Measurements from ENCODE around the gene SPTBN1. TPM values are rescaled to one million over a fixed set of nuclear protein-coding genes. Genes with fewer than 3 reads are reported as not detected.

Gene SPTBN1
- 138 and 154 TPM in 2 replicates for total RNA-seq (2014; rRNA removed; shearing (Covaris generic))

- peak; percentile 90 for DNase-seq (ENCODE audit: low read depth)
Observed at GRCh38 chr2:54455563-54456361, at the start of gene SPTBN1. Gene SPTBN1, plus strand, starts transcription at chr2:54456327. Its CDS starts 70,092 bp downstream, at chr2:54526419.

- no peak for DNase-seq (ENCODE audit: low read depth)
Observed at GRCh38 chr2:54407693-54408092, 48.4 kb upstream of the SPTBN1 start.

- no peak for DNase-seq (ENCODE audit: low read depth)
Observed at GRCh38 chr2:54408288-54408687, 47.8 kb upstream of the SPTBN1 start.

- DNase-seq (ENCODE audit: low read depth) = no peak
Observed at GRCh38 chr2:54409752-54410151, 46.4 kb upstream of the SPTBN1 start.

- peak; percentile 13 for DNase-seq (ENCODE audit: low read depth)
Observed at GRCh38 chr2:54411801-54412354, 44.2 kb upstream of the SPTBN1 start.

GRCh38 chr2:54416166-54416813, 39.8 kb upstream of the SPTBN1 start:
- no peak for DNase-seq (ENCODE audit: low read depth)

GRCh38 chr2:54416938-54417337, 39.2 kb upstream of the SPTBN1 start:
- DNase-seq (ENCODE audit: low read depth) = no peak

- no peak for DNase-seq (ENCODE audit: low read depth)
Observed at GRCh38 chr2:54417577-54417976, 38.5 kb upstream of the SPTBN1 start.

GRCh38 chr2:54419388-54419787, 36.7 kb upstream of the SPTBN1 start:
- DNase-seq (ENCODE audit: low read depth) = no peak

GRCh38 chr2:54419855-54420523, 36.1 kb upstream of the SPTBN1 start:
- DNase-seq (ENCODE audit: low read depth) = no peak

- no peak for DNase-seq (ENCODE audit: low read depth)
Observed at GRCh38 chr2:54420524-54421172, 35.5 kb upstream of the SPTBN1 start.

GRCh38 chr2:54422072-54422581, 34.0 kb upstream of the SPTBN1 start:
- DNase-seq (ENCODE audit: low read depth) = no peak

GRCh38 chr2:54423213-54423612, 32.9 kb upstream of the SPTBN1 start:
- DNase-seq (ENCODE audit: low read depth) = no peak

GRCh38 chr2:54424555-54425163, 31.5 kb upstream of the SPTBN1 start:
- DNase-seq (ENCODE audit: low read depth) = no peak

GRCh38 chr2:54428108-54428831, 27.9 kb upstream of the SPTBN1 start:
- no peak for DNase-seq (ENCODE audit: low read depth)

- DNase-seq (ENCODE audit: low read depth) = no peak
Observed at GRCh38 chr2:54429054-54429453, 27.1 kb upstream of the SPTBN1 start.

- no peak for DNase-seq (ENCODE audit: low read depth)
Observed at GRCh38 chr2:54429811-54430551, 26.1 kb upstream of the SPTBN1 start.

GRCh38 chr2:54430649-54431048, 25.5 kb upstream of the SPTBN1 start:
- DNase-seq (ENCODE audit: low read depth) = no peak

GRCh38 chr2:54432251-54433015, 23.7 kb upstream of the SPTBN1 start:
- no peak for DNase-seq (ENCODE audit: low read depth)

All from Daoy (cell line).